Islet of Langerhans (tissue), 1 donor: Measurements from ENCODE around the gene NPY1R.

Experiments
- FAIRE-seq: peaks from one replicate; lab custom pipeline; 2011; peaks lifted over from hg19 to GRCh38; lab: Jason Lieb, UNC

NPY1R gene

DNA sequence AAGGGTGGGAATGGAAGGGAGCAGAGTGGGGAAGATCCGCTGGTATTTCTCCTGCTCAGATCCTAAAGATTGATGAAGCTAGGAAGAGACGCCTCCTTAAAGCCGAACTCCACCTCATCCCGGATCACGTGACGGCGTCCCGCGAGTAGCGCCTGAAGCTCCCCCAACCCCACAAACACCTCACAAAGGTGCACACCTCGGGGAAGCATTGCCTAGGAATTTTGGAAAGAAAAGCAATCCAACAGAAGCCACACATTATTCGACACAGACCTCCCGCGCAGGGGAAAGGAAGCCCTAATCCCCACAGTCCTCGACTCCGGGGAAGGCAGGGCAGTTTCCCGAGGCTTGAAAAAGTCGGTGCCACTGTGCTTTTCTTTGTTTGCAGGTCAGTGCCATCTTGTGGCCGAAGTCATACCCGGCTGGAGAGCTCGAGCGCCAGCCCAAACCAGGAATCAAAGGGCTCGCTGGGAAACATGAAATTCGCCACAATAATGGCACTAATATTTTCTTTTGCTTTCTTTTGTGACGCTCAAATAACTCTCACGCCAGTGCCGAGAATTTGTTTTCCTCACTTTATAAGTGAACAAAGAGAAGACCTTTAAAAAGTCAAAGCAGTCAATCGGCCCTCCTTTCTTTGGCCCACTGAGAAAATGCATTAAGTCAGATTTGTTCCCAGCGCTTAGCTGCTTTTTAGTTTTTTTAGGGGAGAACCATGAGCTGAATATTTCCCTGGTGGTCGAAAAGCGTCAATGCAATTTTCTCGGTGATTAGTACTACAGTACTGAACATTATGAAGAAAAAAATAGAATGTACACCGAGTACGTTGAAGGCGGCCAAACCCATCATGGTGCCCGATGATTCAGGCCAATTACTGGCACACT lies at the start of gene NPY1R:
Gene NPY1R, minus strand, starts transcription at position 71 of the 881 bp plus-strand sequence. CDS start 6,042 bp downstream, outside the sequence.
- FAIRE-seq = no peak

GRCh38 chr4:163380703-163381102 lies 48.3 kb upstream of the NPY1R start:
- no peak for FAIRE-seq

DNA sequence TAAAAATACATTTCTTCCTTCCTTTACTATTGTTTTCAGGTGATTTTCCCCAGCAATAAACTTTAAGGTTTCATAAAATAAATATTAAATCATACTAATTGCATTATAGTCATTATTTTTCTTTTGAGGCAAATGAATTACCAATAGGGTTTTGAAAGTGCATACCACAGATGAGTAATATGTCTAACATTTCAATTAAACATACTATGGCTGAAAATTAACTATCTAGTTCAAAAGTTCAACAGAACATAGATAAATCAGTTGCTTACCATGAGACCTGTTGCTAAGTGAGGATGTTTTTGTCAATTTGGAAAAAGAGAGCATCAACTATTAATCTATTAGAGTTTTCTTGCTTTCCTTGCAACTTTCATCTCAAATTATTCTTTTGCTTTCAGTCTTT lies 46.3 kb upstream of the NPY1R start:
- no peak for FAIRE-seq

- FAIRE-seq = no peak
Observed at GRCh38 chr4:163372029-163372428, 39.6 kb upstream of the NPY1R start.

- no peak for FAIRE-seq
Observed at GRCh38 chr4:163367651-163368050, 35.3 kb upstream of the NPY1R start.

- no peak for FAIRE-seq
Observed at GRCh38 chr4:163356104-163356503, 23.7 kb upstream of the NPY1R start.

DNA sequence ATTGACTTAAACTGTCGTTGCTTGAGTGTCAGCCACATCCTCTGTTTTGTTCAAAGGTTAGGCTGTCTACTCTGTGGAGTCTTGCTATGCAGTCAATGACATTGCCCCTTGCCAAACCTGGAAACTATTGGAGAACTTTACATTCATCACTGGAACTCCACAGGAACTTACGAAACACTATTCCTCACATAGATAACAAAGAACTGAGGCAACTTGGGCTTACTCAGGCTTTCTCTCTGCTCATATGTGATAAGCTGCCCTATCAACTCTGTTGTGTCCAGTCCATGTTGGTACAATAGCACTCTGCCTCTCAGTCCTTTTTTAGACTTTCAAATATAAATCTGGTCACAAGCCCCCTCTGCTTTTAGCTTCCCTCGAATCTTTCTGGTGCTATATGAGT lies 20.7 kb upstream of the NPY1R start:
- FAIRE-seq = no peak

DNA sequence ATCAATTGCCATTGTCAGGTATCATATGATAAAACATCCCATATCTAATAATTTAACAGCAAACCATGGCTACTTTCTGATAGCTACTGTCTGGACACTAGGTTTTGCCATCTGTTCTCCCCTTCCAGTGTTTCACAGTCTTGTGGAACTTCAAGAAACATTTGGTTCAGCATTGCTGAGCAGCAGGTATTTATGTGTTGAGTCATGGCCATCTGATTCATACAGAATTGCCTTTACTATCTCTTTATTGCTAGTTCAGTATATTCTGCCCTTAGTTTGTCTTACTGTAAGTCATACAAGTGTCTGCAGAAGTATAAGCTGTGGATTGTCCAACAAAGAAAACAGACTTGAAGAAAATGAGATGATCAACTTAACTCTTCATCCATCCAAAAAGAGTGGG lies 18.3 kb upstream of the NPY1R start:
- FAIRE-seq = no peak

- no peak for FAIRE-seq
Observed at GRCh38 chr4:163344147-163345125, 12.0 kb upstream of the NPY1R start.

- no peak for FAIRE-seq
Observed at GRCh38 chr4:163343604-163344146, 11.3 kb upstream of the NPY1R start, which contains the start of gene NPY5R. Gene NPY5R (plus strand): TSS chr4:163343892. CDS start chr4:163350274, 6,382 bp downstream.

GRCh38 chr4:163335384-163335783 lies 3.0 kb upstream of the NPY1R start:
- FAIRE-seq = no peak

- FAIRE-seq = no peak
Observed at GRCh38 chr4:163331629-163332376, 593 bp downstream of the NPY1R start.

GRCh38 chr4:163330916-163331628 lies 1.3 kb downstream of the NPY1R start:
- no peak for FAIRE-seq

DNA sequence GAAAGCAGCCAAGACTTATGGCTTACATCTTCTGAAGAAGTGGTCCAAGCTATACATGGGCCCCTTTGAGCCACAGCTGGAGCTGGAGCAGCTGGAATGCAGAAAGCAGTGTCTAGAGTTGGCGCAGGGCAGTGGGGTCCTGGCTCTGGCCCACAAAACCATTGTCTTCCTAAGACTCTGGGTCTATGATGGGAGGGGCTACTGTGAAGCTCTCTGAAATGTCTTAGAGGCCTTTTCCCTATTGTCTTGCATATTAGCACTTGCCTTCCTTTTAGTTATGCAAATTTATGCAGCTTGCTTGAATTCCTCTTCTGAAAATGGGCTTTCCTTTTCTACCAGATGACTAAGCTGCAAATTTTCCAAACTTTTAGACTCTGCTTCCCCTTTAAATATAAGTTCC lies 15.3 kb downstream of the NPY1R start:
- no peak for FAIRE-seq

DNA sequence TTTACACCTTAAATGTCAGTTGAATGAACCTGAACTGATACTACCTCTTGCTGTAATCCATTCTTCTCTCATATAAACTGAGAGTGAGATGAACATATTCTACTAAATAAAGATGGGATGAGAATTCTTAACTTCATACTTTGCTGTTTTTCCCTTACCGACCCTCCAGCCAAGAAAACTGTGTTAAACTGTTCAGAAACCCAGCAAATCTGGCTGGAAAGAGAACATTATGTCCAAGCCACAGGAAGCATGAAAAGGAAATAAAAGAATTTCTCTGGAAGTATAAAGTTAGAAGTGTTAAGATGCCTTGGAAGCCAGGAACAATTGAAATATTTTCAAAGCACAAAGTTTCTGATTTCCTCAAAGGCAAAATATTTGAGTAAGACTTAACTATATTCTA lies 22.9 kb downstream of the NPY1R start:
- FAIRE-seq = no peak

- FAIRE-seq = no peak
Observed at GRCh38 chr4:163303069-163303468, 29.3 kb downstream of the NPY1R start.

GRCh38 chr4:163300445-163300844 lies 32.0 kb downstream of the NPY1R start:
- FAIRE-seq = no peak

GRCh38 chr4:163295138-163295537 lies 37.3 kb downstream of the NPY1R start:
- no peak for FAIRE-seq

DNA sequence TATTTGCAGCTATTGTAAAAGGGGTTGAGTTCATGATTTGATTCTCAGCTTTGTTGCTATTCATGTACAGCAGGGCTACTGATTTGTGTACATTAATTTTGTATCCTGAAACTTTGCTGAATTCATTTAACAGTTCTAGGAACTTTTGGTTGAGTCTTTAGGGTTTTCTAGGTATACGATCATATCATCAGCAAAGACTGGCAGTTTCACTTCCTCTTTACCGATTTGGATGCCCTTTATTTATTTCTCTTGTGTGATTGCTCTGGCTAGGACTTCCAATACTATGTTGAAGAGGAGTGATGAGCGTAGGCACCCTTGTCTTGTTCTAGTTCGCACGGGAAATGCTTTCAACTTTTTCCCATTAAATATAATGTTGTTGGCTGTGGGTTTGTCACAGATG lies 48.1 kb downstream of the NPY1R start:
- no peak for FAIRE-seq

- no peak for FAIRE-seq
Observed at GRCh38 chr4:163280703-163281519, 51.5 kb downstream of the NPY1R start.
